ENCODE results near the gene SIPA1.
"Not testable (repeated sequence)": the region's sequence is repeated elsewhere in the genome, so short reads cannot be mapped to it uniquely, and the experiment has no call there.

The SIPA1 gene

GRCh38 chr11:65646958-65647701, 9.2 kb downstream of the SIPA1 start:
- DNase-seq = no peak

GRCh38 chr11:65648997-65649493, 11.1 kb downstream of the SIPA1 start:
- DNase-seq = no peak

DNA sequence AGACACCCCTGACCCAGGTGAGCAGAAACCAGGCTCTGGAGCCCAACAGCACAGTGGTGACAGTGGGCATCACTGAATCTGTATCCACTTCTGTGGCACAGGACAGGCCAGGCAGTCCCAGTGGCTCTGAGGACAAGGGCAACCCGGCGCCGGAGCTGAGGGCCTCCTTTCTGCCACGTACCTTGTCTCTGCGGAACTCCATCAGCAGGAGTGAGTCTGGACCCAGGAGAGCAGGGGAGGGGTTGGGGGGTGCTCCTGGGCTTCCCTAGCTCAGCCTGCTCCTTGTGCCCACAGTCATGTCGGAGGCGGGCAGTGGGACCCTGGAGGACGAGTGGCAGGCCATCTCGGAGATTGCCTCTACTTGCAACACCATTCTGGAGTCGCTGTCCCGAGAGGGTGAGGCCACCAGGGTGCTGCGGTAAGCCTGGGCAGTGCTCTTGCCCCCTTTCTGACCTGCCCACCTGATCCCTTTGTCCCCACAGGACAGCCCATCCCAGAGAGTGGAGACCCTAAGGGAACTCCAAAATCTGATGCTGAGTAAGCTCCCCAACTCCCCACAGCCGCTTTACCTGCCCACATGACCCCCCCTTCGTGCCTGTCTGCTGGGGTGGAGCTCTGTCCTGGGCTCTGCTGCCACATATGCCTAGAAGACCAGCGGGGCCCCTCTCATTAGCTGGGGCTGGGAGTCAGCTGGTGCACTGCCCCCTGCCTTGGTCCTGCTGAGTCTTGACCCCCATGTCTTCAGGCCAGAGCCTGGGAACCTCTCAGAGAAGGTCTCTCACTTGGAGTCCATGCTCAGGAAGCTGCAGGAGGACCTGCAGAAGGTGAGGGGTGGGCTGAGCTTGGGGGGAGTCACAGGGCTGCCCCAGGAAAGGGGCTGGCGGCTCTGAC, 12.0 kb downstream of the SIPA1 start:
- no peak for DNase-seq

- no peak for DNase-seq
These were observed 12.8 kb downstream of the SIPA1 start for GRCh38 chr11:65650547-65651338.

DNA sequence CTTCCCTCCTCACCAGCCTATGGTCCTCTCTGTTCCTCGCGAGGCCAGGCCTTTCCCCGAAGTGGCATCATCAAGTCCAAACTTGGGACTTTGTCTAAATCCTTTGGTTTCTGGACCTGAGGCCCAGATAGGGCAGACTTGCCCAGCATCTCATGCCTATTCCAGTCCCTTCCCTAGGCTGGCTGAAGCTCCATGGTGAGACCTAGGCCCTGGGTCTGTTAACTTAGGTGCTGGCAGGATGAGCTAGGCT, 13.4 kb downstream of the SIPA1 start:
- DNase-seq = no peak

- no peak for DNase-seq
These were observed 13.9 kb downstream of the SIPA1 start for GRCh38 chr11:65651589-65652510.

DNA sequence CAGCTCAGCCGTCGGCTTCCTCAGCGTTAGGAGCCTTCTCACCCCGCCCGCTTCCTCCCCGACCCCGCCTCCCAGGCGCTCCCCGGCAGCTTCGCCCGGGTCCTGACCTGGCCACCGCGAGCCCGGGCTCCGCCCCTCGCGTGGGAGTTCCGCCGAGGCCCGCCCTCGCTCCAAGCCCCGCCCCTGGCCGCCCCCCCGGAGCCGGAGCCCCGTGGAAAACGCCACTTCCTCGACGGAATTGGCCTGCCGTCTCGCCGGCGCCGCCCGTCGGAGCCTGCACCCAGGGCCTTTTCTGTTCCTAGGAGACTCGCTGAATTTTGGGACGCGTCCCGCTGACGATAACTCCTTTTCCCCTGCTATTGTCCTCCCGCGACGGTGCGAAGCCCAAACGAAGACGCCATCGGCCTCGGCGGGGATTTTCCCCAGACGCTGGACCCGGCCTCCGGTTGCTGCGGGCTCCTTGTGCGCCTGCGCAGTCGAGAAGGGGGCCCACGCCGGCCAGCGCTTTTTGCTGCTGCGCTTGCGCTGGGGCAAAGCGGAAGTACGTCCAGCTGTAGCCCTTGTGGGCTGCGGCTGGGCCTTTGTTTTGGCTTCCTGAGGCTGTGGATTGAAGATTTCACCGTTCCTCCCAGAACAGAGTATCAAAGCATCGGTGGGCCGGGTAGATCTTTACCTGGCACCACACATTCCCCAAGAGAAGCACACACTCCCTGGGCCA, 14.8 kb downstream of the SIPA1 start:
- peak; percentile 88 to 89 for DNase-seq

DNA sequence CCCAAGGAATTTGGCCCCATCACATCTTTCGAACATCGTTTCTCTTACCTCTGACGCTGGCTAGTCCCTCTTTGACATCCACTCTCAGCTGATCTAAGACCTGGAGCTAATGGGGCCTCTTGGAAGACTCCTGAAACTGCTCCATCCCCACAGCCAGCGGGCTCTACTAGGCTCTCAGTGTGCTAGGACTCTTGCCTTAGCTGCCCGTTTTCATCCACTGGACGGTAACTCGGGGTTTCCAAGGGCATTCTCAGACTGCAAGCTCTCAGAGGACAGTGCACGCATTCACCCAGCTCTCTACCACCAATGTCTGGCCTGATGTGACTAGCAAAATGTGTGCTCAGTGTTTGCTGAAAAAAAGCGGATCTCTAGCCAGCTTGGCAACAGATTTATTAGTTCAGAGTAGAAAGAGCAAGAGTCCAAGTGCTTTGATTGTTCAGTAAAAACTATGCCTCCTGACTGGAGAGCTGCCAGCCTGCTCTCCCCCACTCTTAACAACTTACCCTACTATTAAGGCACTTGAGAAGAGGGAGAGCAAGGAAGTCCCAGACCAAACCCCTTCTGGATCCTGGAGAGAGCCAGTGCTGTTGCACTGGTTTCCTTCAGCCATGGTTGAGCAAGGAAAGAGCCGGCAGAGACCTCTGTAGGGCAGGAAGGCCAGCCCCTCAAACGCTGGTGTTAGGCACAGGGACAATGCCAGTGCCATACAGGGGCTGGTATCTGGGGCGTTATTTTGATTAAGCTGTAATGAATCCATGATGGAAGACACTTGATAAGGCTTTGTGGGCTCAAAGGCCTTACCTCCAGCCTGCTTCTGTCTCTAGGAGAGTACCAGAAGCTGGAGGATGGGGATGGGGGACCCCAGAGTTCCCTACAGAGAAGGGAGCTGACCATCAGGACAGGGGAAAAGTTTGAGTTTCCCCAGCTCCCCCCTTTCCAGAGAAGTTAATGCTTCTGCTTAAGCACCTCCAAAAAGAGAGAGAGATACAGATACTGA, 15.6 kb downstream of the SIPA1 start:
- DNase-seq = no peak

DNA sequence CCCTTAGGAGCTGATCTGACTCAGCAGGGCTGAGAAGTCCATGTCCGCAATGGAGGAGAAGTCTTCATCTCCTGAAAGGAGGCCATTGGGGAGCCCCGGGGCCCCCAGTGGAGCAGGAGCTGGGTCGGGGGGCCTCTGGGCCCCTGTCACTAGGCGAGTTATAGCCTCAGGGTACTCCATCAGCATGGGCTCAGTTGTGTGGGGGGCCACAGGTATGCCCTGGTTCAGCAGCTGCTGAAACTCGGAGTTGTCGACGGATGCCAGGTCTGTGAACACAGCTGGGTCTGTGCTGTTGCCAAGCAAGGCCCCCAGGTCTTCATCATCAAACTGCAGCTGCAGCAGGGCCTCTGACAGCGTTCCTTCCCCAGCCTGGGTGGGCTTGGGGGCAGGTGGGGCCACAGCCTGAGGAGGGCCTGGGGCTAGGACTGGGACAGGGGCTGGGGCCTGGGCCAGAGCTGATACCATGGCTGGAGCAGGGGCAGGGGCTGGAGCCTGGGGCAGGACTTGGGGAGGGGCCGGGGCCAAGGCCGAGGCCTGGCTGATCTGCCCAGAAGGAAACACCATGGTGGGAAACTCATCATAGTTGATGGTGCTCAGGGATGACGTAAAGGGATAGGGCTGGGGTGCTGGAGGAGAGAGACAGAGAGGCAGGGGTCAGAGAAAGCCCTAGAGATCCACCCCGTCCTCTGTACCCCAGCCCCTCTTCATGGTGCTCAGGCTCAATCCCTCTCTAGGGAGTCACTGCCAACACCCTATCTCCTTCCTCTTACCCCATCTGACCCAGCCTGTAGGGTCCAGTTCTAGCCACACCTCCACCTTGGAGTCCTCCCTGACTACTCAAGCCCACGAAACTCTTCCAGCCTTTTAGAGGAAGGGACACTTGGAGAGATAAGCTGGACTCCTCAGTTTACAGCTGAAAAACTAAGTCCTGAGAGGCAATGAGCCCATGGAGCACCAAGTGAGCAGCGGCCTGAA, 16.8 kb downstream of the SIPA1 start:
- no peak for DNase-seq

DNA sequence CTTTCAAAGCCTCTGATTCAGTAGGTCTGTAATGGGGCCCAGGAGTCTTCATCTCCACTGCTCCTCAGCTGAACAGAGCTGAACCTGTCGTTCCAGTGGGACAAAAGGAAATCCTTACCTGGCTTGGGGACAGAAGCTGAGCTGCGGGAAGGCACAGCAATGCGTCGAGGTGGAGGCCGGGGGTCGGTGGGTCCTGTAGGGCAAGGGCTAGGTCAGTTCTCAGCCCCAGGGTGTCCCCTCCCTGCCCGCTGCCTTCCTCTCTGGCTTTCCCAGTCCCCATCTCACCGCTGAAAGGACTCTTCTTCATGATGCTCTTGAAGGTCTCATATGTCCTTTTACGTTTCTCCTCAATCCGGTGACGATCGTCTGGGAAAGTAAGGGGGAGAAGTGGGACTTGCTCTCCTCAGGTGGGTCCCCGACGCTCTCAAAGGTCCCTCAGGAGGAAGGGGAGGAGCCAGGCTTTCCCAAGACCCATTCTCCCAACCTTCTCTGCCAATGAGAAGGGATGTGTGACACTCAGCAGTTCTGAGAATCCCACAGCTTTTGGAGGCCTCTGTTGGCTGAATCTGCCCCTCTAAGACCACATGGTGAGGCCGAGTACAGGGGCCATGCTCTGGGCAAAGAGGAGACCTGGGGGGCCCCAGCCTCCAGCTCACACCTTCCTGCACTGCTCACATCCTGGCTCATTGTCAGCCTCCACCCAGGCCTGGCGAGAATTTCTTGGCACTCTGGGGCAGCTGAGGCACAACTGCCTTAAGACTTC, 17.9 kb downstream of the SIPA1 start:
- DNase-seq = no peak

GRCh38 chr11:65657426-65657825, 19.5 kb downstream of the SIPA1 start:
- no peak for DNase-seq

DNA sequence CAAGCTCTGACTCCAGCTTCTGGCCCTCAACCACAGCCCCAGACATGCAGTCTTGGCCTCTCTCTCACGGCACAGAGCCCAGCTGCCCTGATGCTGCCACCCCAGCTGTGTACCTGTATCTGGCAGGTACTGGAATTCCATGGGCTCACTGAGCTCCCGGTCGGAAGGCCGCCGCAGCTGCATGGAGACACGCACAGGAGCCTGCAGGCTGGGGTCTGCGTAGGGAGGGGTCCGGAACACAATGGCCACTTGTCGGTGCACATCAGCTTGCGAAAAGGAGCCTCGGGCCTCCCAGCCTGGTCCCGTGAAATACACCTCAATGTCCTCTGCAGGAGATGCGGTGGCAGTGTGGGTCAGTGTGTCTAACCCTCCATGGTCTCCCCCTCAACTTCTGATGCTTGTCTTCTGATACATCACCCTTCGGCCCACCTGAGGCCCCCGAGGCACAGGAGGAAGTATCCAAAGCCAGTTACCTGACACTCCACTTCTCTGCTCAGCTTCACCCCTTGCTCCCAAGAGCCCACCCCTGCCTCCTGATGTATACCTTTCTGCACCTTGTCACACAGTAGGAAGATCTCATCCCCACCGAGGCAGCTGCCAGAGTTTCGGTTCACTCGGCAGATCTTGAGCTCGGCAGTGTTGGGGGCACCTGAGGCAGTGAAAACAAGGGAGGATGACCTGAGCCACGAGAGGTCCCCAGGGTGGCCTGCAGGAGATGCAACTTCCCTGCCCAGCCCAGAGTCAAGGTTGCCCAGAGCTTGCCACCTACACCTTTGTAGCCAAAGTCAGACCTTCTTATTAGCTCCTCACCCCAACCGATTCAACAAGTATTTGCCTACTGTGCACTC, 20.5 kb downstream of the SIPA1 start:
- DNase-seq = no peak

DNA sequence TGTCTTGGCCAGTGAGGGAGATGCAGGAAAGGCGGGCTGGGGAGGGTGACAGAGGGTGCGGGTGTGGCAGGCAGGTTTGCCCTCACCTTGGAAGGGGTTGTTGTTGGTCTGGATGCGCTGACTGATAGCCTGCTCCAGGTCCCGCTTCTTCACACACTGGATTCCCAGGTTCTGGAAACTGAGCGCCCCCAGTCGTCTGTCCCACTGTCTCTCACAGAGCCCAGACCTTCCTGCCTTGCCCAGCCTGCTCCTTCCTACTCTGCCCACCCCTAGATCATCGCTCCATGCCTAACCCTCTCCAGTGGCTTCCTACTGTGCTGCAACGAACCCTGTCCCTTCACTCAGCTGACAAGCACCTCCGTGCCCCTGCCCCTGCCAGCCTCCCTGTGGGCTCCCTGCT, 22.1 kb downstream of the SIPA1 start:
- DNase-seq = no peak

GRCh38 chr11:65660908-65661307, 23.0 kb downstream of the SIPA1 start:
- not testable (repeated sequence) for DNase-seq

GRCh38 chr11:65661599-65662246, 23.8 kb downstream of the SIPA1 start:
- DNase-seq = no peak

- no peak for DNase-seq
These were observed 24.4 kb downstream of the SIPA1 start for GRCh38 chr11:65662247-65662798.
